ENCODE results near the gene ADARB1.

- TF ChIP-seq CTCF (conservative IDR thresholded peaks at IDR 0.05; ENCODE audit: low read length) (no peak), EZH2phosphoT487 (IDR thresholded peaks at IDR 0.05; ENCODE audit: borderline replicate concordance, low read depth, low read length) (no peak)
Observed at GRCh38 chr21:45041351-45041805, 33.0 kb upstream of the ADARB1 start.

Data from OCI-LY7 (cell line).